ENCODE measurements around the gene REEP1.

The REEP1 gene

DNA sequence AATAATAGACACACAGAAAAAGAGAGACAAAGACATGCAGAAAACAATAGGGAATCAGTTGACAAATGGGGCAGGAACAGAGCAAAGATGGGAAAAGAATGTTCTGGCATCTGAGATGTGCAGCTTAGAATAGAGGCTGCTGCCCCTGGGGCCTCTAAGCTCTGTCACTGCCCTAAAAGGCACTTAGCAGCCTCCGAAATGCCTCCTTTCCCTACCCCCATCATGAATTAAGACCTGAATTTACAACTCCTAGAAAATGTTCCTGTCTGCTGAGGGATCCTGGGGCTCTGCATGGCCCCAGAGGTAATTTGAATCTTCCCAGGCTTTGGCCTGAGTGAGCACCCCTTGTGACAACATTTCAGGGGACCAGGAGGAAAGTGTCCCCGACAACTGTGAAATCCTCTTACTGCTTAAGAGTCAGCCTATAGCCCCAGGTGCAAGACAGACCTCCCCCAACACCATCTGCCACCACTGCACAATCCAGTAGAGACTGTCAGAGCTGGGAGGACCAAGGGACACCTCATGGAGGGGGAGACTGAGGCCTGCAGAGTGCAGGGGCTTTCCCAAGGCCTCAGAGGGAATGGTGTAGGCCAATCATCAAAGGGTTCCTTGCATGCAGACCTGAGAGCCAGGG lies 113.4 kb downstream of the REEP1 start:
- TF ChIP-seq CTCF (IDR thresholded peaks at IDR 0.05; ENCODE audit: low read depth, low read length): no peak
- in situ Hi-C loops (cut with HindIII; ENCODE audit: low sequenced_read_pairs): no loop called here
- no peak overlapping the region for H3K4me3 ChIP-seq (ENCODE audit: low read depth, low read length)
- DNase-seq (ENCODE audit: low read depth, low spot score): no peak

GRCh38 chr2:86223140-86223926 lies 114.1 kb downstream of the REEP1 start:
- no peak overlapping the region for H3K4me3 ChIP-seq (ENCODE audit: low read depth, low read length)
- no peak for TF ChIP-seq CTCF (IDR thresholded peaks at IDR 0.05; ENCODE audit: low read depth, low read length)
- peak; percentile 53 for DNase-seq (ENCODE audit: low read depth, low spot score)
- in situ Hi-C loops (cut with HindIII; ENCODE audit: low sequenced_read_pairs): no loop called here

- TF ChIP-seq CTCF (IDR thresholded peaks at IDR 0.05; ENCODE audit: low read depth, low read length): peak; percentile 94
Observed at GRCh38 chr2:86221066-86221684, 116.3 kb downstream of the REEP1 start.

DNA sequence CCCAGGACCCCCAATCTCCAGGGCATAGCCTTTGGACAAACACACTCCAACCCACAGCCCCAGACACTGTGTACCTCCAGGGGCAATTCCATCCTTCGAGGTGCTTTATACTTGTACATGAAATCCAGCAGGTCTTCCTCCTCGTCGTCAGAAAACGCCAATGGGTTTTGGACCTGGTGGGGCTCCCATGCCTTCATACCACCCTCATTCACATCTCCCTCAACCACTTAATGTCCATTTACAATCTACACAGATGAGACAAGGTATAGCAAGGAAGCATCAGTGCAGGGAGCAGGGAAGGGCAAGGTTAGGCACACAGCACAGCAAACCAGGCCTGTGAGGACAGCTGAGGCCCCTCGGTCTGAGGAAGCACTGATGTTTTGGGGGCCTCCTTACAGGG lies 117.5 kb downstream of the REEP1 start:
- TF ChIP-seq CTCF (IDR thresholded peaks at IDR 0.05; ENCODE audit: low read depth, low read length): no peak
- H3K4me3 ChIP-seq (ENCODE audit: low read depth, low read length): no peak overlapping the region
- no peak for DNase-seq (ENCODE audit: low read depth, low spot score)
- in situ Hi-C loops (cut with HindIII; ENCODE audit: low sequenced_read_pairs): no loop called here

More at GRCh38 chr2:86221066-86221684, 116.3 kb downstream of the REEP1 start:
- DNase-seq (ENCODE audit: low read depth, low spot score): peak; percentile 52
- in situ Hi-C loops (cut with HindIII; ENCODE audit: low sequenced_read_pairs): no loop called here
- H3K4me3 ChIP-seq (ENCODE audit: low read depth, low read length): no peak overlapping the region

- TF ChIP-seq CTCF (IDR thresholded peaks at IDR 0.05; ENCODE audit: low read depth, low read length): no peak
- in situ Hi-C loops (cut with HindIII; ENCODE audit: low sequenced_read_pairs): no loop called here
- H3K4me3 ChIP-seq (ENCODE audit: low read depth, low read length): no peak overlapping the region
- no peak for DNase-seq (ENCODE audit: low read depth, low spot score)
Observed at GRCh38 chr2:86218124-86218523, 119.3 kb downstream of the REEP1 start.

GRCh38 chr2:86216575-86217555 lies 120.6 kb downstream of the REEP1 start:
- in situ Hi-C loops (cut with HindIII; ENCODE audit: low sequenced_read_pairs): no loop called here
- peak; percentile 17 for DNase-seq (ENCODE audit: low read depth, low spot score)
- H3K4me3 ChIP-seq (ENCODE audit: low read depth, low read length): no peak overlapping the region
- no peak for TF ChIP-seq CTCF (IDR thresholded peaks at IDR 0.05; ENCODE audit: low read depth, low read length)
